GM19240 (cell line): ENCODE measurements around the gene CYB5R2.

Source experiments
- DNase-seq: peaks from one replicate; pipeline ENCODE4 v3.0.0; 2011; ENCODE audit warnings: low spot score; ENCODE audit not compliant: insufficient read length

Gene CYB5R2

DNA sequence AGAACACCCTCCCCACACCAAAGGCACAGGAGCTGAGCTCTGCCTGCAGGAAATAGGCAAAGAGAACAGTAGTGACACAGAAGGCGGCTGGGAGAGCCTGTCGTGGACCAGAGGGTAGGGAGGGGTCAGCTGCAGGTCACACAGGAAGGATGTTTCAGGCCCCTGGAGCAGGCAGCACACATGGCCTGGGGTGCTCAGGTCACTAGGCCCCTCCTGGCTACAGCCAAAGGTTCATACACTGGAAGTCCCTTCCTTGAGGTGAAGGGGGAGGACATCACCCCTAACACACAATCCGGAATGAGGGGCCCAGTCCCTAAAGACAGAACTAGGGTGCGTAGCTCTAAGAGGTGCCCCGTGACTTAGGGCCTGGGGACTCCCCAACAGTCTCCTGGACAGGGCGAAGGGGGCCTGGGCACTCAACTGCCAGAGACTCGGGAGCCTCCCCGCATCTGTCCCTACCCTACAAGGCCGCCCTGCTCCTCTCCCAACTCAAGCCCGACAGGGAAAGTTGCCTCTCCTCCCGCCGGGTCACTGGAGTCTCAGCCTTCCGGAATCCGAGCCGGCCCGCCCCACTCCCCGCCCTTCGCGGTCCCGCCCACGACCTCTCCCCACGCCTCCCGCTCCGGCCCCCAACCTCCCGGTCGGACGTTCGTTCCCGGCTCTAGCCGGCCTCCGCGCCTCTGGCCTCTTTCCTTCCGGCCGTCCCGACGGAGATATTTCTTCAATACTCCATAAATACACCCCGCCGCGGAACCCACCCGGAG is at the start of gene CYB5R2:
Gene CYB5R2, minus strand, starts transcription at position 541 of the 764 bp plus-strand sequence. CDS start 675 bp downstream, outside the sequence.
- no peak for DNase-seq

DNA sequence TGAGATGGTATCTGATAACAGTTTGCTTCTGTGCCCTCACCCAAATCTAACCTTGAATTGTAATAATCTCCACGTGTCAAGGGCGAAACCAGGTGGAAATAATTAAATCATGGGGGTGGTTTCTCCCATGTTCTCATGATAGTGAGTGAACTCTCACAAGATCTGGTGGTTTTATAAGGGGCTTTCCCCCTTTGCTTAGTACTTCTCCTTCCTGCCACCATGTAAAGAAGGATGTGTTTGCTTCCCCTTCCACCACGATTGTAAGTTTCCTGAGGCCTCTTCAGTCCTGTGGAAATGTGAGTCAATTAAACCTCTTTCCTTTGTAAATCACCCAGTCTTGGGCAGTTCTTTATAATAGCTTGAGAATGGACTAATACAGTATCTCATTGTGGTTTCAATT is 41.5 kb upstream of the CYB5R2 start:
- DNase-seq = no peak

- no peak for DNase-seq
Measured at GRCh38 chr11:7706377-7706776, 33.1 kb upstream of the CYB5R2 start, which contains the start of gene OVCH2. Gene OVCH2, minus strand, starts transcription at chr11:7706477. Its CDS starts 83 bp downstream, at chr11:7706394.

DNA sequence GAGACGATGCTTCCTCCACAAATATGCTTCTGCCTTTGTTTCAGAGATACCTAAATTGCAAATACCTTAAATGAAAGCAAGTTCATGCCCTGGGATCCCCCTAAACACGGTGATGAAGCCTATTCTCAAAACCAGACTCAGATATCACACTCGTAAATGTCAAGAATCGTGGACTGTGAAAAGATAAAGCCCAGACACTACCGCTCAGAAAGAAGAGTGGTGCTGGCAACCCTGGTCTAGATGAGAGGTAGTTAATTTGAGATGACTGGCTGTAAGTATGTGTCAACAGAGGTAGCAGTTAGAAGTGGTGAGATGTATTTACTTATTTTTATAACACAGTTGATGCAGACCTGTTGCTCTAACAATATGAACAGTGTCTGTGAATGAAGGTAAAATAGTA is 30.4 kb upstream of the CYB5R2 start:
- no peak for DNase-seq

DNA sequence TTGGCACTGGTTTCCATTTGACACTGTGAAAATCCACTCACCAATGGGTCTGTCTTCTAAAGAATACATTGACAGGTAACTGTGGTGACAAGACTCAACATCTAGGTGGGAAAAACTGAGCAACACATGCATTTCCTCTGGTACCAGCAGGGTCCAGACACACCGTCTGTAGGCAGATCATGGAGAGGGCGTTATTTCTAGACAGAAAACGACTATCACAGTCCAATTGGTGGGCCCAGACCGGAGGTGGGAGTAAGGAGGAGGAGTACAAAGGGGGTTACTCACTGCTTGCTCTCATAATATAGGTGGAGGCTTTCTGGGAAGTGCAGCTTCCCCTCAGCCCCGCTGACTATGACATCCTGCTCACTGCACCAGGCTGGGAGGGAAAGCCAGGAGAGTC is 23.1 kb upstream of the CYB5R2 start:
- DNase-seq = no peak

GRCh38 chr11:7694235-7694634 is 20.9 kb upstream of the CYB5R2 start:
- no peak for DNase-seq

DNA sequence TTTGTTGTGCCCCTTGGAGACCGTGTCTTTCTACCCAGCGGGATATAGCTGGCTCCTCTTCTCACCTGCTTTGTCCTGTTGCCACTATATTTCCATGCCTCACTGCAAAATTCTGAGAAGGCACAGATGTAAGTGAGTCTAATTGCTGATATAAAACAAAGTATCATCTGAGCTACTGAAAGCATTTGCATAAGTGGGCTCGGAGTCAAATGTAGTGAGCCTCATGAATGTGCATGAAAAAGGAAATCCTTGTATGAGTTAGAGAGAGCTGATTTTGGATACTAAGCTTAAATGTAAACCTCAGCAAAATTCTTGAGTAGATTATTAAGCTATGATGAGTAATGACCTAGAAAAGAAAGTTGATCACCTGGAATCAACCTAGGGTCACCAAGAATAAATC is 19.1 kb upstream of the CYB5R2 start:
- no peak for DNase-seq

GRCh38 chr11:7691759-7692350 is 18.6 kb upstream of the CYB5R2 start:
- DNase-seq = no peak

DNA sequence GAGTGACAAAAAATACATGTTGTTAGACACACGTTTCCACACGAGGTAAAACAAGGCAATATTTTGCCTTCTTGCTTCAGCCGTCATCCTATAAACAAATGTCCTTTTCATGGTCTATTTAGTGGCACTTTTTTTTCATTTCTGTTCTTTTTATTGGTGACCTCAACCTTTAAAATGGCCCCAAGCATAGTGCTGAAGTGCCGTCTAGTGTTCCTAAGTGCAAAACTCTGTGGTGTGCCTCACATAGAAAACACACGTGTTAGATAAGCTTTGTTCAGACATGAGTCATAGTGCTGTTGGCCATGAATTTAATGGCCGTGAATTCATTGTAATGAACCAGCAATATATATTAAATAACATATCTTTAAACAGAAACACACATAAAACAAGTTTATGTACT is 17.3 kb upstream of the CYB5R2 start:
- no peak for DNase-seq

GRCh38 chr11:7689239-7689638 is 15.9 kb upstream of the CYB5R2 start:
- no peak for DNase-seq

- DNase-seq = no peak
Measured at GRCh38 chr11:7688238-7688826, 15.0 kb upstream of the CYB5R2 start.

- DNase-seq = no peak
Measured at GRCh38 chr11:7687386-7687785, 14.1 kb upstream of the CYB5R2 start.

DNA sequence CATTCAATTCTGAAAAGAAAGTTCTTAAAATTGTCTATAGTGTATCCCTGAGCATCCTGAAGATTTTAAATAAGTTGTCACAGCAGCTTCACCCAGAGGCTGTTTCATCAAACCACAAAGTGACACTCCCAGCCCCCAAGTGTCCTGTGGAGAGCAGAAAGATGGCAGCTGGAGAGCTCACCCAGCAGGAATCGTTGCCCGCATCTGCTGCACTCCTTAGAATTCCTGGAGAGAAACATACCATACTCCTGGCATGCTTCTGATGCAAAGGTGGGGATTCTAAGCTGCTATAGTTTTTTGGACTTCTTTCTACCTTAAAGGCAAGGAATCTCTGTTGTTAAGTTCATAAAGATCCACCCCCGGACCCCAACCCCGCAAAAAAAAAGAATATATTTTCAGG is 13.5 kb upstream of the CYB5R2 start:
- DNase-seq = no peak

GRCh38 chr11:7683571-7683970 is 10.3 kb upstream of the CYB5R2 start:
- no peak for DNase-seq

- DNase-seq = no peak
Measured at GRCh38 chr11:7677796-7678201, 4.5 kb upstream of the CYB5R2 start.

DNA sequence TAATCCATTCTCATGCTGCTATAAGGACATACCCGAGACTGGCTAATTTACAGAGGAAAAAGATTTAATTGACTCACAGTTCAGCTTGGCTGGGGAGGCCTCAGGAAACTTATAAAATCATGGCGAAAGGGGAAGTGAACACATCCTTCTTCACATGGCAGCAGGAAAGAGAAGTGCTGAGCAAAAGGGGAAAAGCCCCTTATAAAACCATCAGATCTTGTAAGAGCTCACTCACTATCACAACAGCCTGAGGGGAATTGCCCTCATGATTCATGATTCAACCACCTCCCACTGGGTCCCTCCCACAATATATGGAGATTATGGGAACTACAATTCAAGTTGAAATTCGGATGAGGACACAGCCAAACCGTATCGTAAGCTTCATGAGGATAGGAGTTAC is 3.8 kb upstream of the CYB5R2 start:
- DNase-seq = no peak

DNA sequence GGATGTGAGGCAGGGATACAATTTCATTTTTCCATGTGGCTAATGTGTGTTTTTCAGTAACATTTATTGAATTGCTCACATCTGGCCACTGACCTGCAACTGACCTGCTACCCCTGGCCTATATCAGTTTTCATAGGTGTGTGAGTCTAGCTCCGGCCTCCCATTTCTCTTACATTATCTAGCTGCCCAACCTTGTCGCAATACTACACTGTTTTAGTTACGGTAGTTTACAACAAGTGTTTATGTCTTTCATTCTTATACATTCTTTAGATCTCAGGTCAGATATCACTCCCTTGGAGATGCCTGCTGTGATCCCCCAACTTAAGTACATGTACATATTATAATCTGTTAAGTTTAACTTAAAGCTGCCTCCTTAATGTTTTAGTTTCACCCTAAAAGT is 2.3 kb upstream of the CYB5R2 start:
- DNase-seq = no peak

DNA sequence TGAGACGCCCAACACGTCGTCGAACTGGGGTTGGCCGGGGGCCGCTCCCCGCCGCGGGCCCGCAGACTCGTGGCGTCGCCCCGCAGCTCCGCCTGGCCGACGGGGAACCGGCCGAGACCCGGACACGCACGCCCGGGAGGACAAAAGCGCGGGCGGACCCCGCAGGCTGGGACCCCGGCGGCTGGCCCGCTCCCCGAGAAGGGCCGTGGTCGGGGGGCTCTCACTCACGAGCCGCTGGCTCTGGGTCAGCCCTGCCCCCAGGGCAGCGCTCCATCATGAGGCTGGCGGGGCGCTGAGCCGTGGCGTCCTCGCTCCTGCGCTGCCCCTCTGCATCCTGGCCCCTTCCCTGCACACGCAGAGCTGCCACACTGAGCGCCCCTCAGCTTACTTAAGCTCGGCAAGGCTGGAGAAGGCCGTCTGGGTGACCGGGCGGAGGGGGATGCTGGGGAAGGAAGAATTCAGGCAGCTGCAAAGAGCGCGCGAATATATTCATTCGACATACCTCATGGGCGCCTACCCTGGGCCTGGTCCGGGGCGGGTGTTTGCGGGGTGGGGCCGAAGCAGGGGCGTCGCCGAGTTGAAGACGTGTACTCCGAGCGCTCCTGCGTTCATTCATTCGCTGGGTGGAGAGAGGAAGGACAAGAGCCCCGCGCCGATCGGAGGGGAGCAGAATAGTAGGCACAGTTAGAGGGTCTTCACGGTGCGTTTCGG is 579 bp upstream of the CYB5R2 start:
- no peak for DNase-seq

GRCh38 chr11:7672276-7672959 is 882 bp downstream of the CYB5R2 start:
- no peak for DNase-seq

DNA sequence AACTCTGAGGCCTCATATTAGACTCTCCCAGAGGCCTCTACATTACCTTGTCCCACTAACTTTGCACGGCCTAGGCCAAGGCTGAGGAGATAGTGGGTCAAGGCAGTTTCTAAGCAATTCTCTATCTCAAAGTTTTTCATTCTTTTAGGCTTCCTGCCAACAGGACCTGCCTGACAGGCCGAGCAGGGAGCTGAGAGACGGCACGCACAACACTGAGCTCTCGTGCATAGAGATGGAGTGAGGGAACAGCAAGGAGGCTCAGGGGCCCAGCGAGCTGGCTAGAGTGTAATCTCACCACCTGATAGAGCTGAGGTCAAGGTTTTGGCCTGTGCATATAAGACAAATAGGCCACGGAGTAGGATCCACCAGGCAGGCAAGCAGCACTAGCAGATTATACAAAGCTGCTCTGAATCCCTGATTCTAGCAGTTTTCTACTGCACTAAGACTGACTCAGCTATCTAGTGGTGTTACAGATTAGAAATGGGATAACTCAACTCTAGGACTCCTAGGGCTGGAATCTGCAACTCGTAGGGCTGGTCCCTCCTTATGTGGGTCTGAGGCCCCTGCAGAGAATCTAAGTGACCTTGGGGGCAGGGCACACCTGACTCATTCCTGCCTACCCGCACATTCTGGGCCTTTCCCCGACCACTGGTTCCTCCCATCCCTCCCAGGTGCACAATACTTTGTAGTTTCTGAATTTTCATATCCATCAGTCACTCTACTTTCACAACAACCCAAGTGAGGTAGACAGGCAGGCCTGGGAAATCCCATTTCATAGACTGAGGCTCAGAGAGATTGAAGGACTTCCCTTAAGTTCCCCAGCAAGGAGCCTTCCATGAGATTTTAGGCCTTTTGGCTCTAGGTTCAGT is 1.7 kb downstream of the CYB5R2 start:
- peak; percentile 37 for DNase-seq

DNA sequence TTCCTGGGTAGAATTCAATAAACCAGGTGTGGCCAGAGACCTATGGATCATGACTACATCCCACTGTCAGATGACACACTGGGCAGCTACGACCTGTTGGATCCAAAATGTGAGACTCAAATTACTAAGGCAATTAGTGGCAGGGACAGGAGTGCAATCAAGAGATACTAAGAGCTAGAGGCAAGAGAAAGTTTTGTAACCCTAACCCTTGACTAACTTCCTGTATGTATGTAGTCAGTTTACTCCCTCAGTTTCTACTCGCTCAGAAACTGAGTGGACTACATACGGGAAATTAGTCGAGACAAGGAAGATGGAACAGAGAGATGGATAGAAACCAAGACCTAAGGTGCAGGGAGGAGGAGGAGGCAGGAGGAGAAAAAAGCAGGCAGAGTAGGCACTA is 2.7 kb downstream of the CYB5R2 start:
- DNase-seq = no peak
